ENCODE measurements around the gene MYO5C.

DNA sequence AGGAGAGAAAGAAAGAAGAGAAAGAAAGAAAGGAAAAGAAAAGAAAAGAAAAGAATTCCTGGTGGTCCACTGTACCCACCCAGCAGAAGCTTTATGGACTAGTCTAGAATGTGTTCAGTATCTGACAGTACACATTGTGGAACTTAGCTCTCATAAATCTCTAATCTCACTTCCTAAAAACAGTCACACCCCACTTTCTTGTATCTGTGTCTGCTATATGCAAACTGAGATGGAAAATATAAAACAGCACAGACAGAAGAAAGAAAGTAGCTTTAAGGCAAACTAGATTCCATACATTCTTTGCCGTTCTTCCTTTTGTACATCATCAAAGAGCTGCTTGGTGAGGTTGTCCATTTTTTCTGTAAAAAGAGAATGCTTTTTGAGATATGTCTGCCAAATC is 63.3 kb downstream of the MYO5C start:
- TF ChIP-seq, protein P1, sequence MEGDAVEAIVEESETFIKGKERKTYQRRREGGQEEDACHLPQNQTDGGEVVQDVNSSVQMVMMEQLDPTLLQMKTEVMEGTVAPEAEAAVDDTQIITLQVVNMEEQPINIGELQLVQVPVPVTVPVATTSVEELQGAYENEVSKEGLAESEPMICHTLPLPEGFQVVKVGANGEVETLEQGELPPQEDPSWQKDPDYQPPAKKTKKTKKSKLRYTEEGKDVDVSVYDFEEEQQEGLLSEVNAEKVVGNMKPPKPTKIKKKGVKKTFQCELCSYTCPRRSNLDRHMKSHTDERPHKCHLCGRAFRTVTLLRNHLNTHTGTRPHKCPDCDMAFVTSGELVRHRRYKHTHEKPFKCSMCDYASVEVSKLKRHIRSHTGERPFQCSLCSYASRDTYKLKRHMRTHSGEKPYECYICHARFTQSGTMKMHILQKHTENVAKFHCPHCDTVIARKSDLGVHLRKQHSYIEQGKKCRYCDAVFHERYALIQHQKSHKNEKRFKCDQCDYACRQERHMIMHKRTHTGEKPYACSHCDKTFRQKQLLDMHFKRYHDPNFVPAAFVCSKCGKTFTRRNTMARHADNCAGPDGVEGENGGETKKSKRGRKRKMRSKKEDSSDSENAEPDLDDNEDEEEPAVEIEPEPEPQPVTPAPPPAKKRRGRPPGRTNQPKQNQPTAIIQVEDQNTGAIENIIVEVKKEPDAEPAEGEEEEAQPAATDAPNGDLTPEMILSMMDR (IDR thresholded peaks at IDR 0.05) = no peak
- TF ChIP-seq POLR2A (IDR thresholded peaks at IDR 0.05) = no peak
- TF ChIP-seq POLR2AphosphoS5 (IDR thresholded peaks at IDR 0.05) = no peak

Data from breast epithelium (tissue), 3 donors.